ENCODE measurements around the gene FGD4. TPM values are rescaled to one million over a fixed set of nuclear protein-coding genes. Genes with fewer than 3 reads are reported as not detected.
A peak's percentile ranks its signal among the peaks of the same experiment; 100 is the strongest.

FGD4 gene
- total RNA-seq, 1 experiment from 2014 or later = 39.7 TPM

- no peaks in the 10 kb centered on the region; the same call in 1 of the 2 replicates for H3K9me3 Mint-ChIP-seq
- H3K27ac Mint-ChIP-seq = peak overlapping the region; percentile 64; the same call in 1 of the 2 replicates
- H3K27me3 Mint-ChIP-seq (ENCODE audit: low read depth) = no peaks in the 10 kb centered on the region
- DNase-seq (ENCODE audit: low spot score) (no peak), ATAC-seq (no peak)
- no peak for TF ChIP-seq TCF7 (CRISPR knock-in tag; IDR thresholded peaks at IDR 0.05; ENCODE audit: low read depth)
- no peak for TF ChIP-seq MYBL2 (CRISPR knock-in tag; IDR thresholded peaks at IDR 0.05)
- no peak for TF ChIP-seq SOX15 (CRISPR knock-in tag; IDR thresholded peaks at IDR 0.05)
- no peak for TF ChIP-seq ATF2 (CRISPR knock-in tag; IDR thresholded peaks at IDR 0.05; ENCODE audit: borderline replicate concordance, low read depth)
- no peak for TF ChIP-seq ZNF219 (CRISPR knock-in tag; IDR thresholded peaks at IDR 0.05; ENCODE audit: borderline replicate concordance)
- no peak for TF ChIP-seq ATF1 (CRISPR knock-in tag; IDR thresholded peaks at IDR 0.05)
- no peak for TF ChIP-seq ZMAT4 (CRISPR knock-in tag; IDR thresholded peaks at IDR 0.05)
- TF ChIP-seq NFATC4 (CRISPR knock-in tag; IDR thresholded peaks at IDR 0.05) = no peak
- TF ChIP-seq OVOL2 (CRISPR knock-in tag; IDR thresholded peaks at IDR 0.05; ENCODE audit: borderline replicate concordance) = no peak
- POLR2A ChIA-PET = no interaction called here
- peaks cover 33% of the 10 kb centered on the region for H3K36me3 Mint-ChIP-seq
- H3K4me1 Mint-ChIP-seq = peaks cover 27% of the 10 kb centered on the region
- CTCF ChIA-PET = interaction anchor here (1.2 kb wide), 1 partner anchor 196 kb away, joined by 4 read pairs; no protein-coding TSS in a partner anchor
- no peak overlapping the region for H3K4me3 Mint-ChIP-seq
These were observed 76.4 kb downstream of the FGD4 start for GRCh38 chr12:32475724-32476123.

DNA sequence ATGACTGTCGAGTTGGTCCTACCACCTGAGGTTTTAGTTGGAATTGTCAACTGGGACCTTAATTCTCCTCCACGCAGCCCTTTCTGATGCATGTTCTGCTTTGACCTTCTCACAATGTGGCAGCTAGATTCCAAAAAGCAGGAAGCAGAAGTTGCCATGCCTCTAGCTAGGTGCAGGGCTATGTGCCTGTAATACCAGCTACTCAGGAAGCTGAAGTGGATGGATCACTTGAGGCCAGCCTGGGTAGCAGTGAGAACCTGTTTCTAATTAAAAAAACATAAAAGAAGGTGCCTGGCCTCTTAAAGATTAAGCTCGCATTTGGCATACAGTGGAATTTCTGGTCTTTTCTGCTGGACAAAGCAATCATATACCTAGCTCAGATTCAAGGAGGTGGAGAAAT is 77.1 kb downstream of the FGD4 start:
- Mint-ChIP-seq H3K4me3 (no peak overlapping the region), H3K27ac (peak overlapping the region; percentile 79; the same call in 1 of the 2 replicates), H3K9me3 (no peaks in the 10 kb centered on the region; the same call in 1 of the 2 replicates), H3K4me1 (peaks cover 27% of the 10 kb centered on the region), H3K36me3 (peaks cover 25% of the 10 kb centered on the region), H3K27me3 (ENCODE audit: low read depth) (no peaks in the 10 kb centered on the region)
- peak; percentile 67 for ATAC-seq
- TF ChIP-seq, protein P1, sequence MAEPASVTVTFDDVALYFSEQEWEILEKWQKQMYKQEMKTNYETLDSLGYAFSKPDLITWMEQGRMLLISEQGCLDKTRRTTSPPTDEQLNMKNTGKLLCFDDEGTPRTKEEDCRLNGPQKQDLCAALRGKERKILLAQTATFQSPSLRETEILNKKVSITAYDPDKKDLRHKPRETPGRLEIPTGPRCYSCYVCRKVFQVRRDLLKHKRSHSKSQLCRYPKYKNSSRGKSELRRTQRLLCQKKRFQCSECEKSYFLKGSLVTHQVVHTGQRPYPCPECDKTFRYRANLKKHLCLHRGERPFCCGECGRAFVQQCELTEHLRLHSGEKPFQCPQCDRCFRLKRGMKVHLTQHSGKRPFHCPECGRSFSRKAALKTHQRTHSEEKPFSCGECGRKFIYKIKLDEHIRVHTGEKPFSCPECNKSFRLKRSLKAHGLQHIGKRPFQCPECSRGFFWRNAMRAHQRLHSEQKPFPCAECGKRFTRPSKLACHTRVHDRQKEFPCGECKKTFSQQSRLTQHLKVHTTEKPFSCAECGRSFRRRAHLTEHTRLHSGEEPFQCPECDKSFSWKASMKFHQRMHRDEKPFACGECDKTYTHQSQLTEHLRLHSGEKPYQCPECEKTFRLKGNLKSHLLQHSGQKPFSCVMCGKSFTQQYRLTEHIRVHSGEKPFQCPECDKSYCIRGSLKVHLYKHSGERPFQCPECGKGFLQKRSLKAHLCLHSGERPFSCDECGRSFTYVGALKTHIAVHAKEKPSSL (CRISPR knock-in tag; conservative IDR thresholded peaks at IDR 0.05) = no peak
- TF ChIP-seq NR3C1 (CRISPR knock-in tag; conservative IDR thresholded peaks at IDR 0.05; ENCODE audit: low read depth) (no peak), NR2C2 (CRISPR knock-in tag; IDR thresholded peaks at IDR 0.05) (no peak), CREB1 (CRISPR knock-in tag; IDR thresholded peaks at IDR 0.05) (no peak), ETV6 (CRISPR knock-in tag; IDR thresholded peaks at IDR 0.05) (no peak), TEAD4 (CRISPR knock-in tag; IDR thresholded peaks at IDR 0.05) (no peak), GTF2I (CRISPR knock-in tag; conservative IDR thresholded peaks at IDR 0.05) (no peak)
- TF ChIP-seq, protein P2, sequence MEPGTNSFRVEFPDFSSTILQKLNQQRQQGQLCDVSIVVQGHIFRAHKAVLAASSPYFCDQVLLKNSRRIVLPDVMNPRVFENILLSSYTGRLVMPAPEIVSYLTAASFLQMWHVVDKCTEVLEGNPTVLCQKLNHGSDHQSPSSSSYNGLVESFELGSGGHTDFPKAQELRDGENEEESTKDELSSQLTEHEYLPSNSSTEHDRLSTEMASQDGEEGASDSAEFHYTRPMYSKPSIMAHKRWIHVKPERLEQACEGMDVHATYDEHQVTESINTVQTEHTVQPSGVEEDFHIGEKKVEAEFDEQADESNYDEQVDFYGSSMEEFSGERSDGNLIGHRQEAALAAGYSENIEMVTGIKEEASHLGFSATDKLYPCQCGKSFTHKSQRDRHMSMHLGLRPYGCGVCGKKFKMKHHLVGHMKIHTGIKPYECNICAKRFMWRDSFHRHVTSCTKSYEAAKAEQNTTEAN (CRISPR knock-in tag; IDR thresholded peaks at IDR 0.05) = no peak
- TF ChIP-seq, protein P3, sequence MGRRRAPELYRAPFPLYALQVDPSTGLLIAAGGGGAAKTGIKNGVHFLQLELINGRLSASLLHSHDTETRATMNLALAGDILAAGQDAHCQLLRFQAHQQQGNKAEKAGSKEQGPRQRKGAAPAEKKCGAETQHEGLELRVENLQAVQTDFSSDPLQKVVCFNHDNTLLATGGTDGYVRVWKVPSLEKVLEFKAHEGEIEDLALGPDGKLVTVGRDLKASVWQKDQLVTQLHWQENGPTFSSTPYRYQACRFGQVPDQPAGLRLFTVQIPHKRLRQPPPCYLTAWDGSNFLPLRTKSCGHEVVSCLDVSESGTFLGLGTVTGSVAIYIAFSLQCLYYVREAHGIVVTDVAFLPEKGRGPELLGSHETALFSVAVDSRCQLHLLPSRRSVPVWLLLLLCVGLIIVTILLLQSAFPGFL (CRISPR knock-in tag; IDR thresholded peaks at IDR 0.05; ENCODE audit: borderline replicate concordance) = no peak
- DNase-seq (ENCODE audit: low spot score) = no peak
- ChIA-PET CTCF (no interaction called here), POLR2A (interaction anchor here (0.7 kb wide), 1 partner anchor 128 kb away, joined by 3 read pairs; no protein-coding TSS in a partner anchor)

All from WTC11 (cell line).